OCI-LY7 (cell line): ENCODE results near the gene MAML3.

Experiments
- CTCF ChIP-seq: fragments of 200-600 bp; sonication (generic); conservative IDR thresholded peaks from 2 replicates; pipeline ENCODE4 v1.5.1; 2014; ENCODE audit warnings: mild to moderate bottlenecking, antibody characterized with exemption, low read length, moderate library complexity, mixed read lengths
- EZH2phosphoT487 ChIP-seq: fragments of 200-600 bp; sonication (generic); IDR thresholded peaks from 2 replicates; pipeline ENCODE4 v1.6.1; 2018; ENCODE audit warnings: low read depth, borderline replicate concordance, mild to moderate bottlenecking, mixed run types, antibody characterized with exemption, low read length, moderate library complexity, mixed read lengths

- no peak for TF ChIP-seq CTCF
- TF ChIP-seq EZH2phosphoT487: no peak
Measured at GRCh38 chr4:140103676-140104075, 50.3 kb downstream of the MAML3 start.
